Epithelial cell of prostate (primary cell): Measurements from ENCODE around the gene KCNQ1OT1.

Experiments
- DNase-seq: peaks from one replicate; pipeline ENCODE4 v3.0.0-alpha.2; 2011; ENCODE audit warnings: low read depth, low spot score
- H3K27ac ChIP-seq: fragments of 450-650 bp; 2 replicates; pipeline ENCODE4 v1.5.1; 2017; ENCODE audit warnings: mild to moderate bottlenecking

KCNQ1OT1 gene

DNA sequence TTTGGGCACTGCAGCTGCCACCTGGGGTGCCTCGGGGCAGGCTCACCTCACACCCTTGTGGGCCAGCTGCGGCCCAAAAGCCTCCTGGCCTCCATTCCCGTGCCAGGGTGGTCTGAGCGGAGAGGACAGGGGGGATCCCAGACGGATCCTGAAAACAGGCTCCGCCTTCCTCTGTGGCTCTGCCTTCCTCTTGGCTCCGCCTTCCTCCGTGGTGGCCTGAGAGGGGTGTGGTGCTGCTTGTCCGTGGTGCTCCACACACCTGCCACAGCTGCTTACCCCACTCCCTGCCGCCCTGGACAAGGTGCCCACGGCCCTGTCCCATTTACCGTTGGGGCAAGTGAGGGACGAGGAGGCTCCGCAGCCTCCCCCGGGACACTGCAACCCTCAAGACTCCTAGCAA lies 23.2 kb upstream of the KCNQ1OT1 start:
- no peak for DNase-seq
- no peak overlapping the region for H3K27ac ChIP-seq

DNA sequence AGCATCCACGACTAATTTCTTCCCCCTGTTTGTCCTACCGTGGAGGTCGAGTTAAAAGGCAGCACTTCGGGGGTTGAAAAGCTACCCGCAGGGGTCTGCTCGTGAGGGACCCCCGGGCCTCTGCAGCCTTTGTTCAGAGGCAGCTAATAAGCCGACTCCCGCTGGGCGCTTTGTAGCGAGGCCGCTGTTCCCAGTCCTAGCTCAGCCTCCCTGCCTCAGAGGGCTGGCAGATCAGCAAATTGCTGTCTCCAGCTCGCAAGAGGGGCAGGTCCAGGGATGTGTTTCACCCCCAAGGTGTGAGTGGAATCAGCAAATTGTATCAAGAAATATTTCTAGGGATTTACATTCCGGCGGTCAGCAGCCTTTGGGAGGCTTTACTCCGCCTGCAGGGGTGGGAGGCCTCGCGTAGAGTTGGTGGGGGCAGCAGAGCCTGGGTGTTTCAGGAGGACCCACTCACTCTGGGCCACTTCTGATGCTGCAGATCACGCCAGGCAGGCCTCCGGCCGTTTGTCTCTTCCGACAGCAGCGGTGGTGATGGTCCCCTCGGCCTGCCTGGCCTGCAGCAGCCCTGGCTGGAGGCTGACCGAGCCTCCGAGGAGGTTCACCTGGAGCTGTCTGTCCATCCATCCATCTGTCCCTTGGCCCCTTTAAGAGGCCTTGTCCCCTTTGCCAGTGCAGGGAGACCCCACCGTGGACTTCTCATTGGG lies 21.6 kb upstream of the KCNQ1OT1 start:
- no peak overlapping the region for H3K27ac ChIP-seq
- no peak for DNase-seq

DNA sequence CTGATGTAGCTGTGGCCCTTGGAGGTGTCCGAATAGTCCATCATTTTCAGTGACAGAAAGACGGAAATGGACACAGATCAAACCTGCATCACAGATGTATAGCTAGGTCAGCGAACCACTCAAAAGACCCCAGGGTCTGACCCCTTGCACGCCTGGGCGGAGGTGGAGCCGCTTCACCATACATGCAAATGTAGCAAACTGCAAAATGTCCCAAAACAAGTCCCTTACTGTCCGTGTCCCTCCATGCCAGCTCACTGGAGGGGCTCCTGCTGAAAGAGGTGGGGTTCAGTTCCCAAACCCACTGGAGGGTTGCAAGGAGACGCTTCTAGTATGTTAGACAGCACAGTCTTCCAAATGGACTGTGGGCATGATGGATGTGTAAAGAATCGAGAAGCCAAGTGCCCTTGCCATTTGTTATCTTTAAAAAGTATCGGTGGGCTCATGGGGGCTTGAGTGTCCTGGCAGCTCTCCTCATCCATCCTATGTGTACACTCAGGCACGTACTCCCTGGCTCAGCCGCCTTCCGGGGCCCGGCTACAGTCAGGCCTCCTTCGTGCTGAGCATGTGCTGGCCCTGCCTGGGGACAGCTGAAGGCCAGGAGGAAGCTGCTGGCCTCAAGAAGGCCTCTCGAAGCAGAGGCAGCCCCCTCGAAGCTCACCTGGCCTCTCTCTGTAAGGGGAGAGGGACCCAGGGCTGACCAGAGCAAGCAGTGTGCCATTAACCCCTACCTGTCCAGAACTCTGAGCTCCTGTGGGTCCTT lies 20.2 kb upstream of the KCNQ1OT1 start:
- no peak for DNase-seq
- no peak overlapping the region for H3K27ac ChIP-seq

DNA sequence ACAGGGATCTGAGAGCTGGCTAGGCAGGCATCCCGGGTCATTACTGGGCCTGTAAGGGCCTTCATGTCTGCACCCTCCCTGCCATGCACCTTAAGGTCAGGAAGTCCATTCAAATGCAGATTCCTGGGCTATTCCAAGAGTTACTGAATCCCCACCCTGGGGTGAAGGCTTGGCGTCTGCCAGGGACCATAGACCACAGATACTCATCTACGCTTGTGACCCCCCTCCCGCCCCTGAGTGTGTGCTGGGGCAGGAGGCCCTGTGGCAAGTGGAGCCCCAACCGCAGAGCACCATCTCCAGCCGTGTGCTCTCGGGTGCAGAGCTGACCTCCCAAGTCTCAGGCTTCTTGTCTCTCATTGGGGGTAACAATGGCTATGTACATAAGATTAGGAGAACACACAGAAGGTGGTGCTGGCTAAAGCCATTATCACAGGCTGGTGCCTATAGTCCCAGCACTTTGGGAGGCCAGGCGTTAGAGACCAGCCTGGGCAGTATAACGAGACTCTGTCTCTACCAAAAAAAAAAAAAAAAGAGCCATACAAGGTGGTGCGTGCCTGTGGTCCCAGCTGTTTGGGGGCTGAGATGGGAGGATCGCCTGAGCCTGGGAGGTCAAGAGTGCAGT lies 19.1 kb upstream of the KCNQ1OT1 start:
- no peak for DNase-seq
- no peak overlapping the region for H3K27ac ChIP-seq

DNA sequence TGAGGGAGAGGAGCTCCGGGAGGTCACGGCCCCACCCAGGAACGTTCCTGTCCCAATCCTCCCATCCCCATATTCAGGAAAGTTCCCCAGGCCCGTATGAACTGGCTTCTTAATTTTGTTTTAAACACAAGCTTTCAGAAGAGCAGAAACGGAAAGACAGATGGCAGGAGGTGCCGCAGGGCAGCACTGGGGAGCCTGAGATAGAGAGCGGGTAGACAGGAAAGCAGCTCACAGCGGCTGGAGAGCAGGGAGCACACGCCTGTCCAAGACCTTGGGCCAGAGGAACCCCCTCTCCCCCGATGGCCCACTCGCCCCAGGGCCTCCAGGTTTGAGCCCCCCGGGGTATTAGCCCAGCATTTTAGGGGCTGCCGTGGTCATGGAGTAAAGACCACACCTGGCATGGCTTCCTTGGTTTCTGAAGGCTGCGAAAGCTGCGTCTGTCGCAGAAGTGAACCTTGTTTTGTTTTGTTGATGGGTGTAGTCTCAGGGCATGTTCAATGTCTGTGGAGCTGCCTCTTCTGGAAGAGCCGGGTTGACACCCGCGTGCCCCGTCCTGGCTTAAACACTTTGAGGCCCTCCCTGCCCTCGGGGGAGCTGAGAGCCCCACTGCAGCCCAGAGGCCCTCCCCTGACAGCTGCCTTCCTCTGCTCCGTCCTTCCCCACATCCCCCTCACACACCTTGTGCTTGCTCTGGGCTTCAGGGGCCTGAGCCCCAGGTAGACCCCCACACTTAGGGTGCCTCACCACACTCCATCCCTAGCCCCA lies 17.9 kb upstream of the KCNQ1OT1 start:
- no peak for DNase-seq
- H3K27ac ChIP-seq = no peak overlapping the region

DNA sequence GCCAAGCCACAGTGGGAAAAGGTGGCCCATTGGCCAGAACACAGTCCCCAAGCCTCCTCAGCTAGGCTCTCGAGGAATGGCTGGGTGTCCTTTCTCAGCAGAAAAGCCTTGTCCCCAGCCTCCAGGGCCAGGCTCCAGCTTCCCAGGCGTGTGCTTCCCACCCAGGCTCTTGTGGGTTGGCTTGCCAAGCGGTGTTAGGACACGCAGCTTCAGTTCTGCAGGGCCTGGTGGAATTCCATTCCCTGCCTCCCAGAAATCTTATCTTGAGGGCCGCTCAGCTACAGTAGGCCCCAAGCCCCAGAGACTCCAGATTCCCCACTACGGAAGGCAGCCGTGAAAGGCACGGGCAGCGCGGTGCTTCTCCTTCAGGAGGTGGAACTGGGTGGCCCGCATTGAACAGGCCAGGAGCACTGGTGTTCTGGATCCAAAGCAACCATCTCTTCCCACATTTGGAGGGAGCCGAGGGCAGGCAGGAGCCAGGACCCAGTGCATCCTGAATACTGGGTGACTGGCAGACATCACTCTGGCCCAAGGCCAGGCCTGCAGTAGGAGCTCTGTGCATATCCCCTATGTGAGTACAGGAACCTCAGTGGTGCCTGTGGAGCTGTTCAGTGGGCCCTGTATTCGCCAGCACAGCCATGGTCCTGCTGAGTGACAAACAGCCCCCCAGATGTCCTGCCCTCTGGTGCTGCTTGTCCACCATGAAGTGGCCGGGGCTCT lies 16.7 kb upstream of the KCNQ1OT1 start:
- DNase-seq = no peak
- H3K27ac ChIP-seq = no peak overlapping the region

DNA sequence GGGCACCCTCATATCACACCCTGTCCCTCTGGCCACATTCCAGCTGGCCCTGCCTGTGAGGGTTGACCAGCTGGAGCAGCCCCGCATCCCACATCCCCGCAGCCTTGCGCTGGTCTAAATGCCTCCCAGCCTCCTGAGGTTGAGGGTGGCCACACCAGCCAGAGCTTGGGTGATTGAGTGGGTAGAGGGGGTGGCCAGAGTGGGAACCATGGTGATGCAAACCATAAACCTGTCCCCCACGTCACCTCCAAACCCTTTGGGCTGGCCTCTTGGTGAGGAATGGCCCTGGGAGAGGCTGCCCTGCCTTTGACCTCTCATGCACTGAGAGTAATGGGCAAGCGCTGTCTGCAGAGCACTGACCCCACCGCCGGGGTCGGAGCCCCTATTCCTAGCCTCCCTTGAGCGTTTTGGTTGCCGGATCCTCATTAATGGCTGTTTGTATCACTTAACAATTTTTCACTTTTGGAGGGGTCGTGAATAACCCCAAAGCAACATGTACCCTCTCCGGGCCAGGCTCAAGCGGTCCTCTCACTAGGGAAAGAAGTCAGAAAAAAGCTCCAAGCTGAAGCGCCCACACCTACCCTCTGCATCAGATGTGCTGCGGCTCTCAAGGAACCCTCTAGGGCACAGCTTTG lies 16.0 kb upstream of the KCNQ1OT1 start:
- H3K27ac ChIP-seq = no peak overlapping the region
- no peak for DNase-seq

DNA sequence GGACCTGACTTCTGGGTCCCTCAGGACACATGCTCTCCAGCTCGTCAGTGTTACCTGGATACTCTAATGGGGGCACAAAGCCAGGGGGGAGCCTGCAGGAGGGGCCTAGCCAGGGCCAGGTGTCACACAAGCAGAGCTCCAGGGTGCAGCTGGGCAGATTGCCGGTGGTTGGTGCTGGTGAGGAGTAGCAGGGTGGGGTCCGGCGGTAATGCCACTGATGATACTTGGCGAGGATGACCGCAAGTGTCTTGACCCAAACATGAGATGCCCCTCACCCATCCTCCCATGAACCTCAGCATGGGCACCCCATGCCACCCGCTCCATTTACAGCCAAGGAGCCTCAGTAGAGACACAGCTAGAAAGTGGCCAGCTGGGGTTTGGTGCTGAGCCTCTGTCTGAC lies 15.1 kb upstream of the KCNQ1OT1 start:
- DNase-seq = no peak
- no peak overlapping the region for H3K27ac ChIP-seq

DNA sequence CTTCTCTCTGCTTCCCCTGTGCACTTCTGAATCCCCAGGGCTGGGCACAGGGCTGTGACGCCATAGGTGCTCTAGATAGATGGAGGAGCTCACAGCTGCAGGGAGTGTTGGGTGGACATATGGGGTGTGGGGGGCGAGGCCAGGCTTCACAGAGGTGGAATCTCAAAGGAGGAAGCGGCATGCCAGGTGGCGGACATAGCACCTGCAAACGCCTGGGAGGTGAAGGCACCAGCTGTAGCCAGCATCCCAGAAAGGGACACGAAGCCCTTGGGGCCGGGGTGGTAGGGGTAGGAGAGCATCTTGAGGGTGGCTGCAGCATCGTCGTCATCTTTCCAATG lies 14.6 kb upstream of the KCNQ1OT1 start:
- no peak for DNase-seq
- H3K27ac ChIP-seq = no peak overlapping the region

DNA sequence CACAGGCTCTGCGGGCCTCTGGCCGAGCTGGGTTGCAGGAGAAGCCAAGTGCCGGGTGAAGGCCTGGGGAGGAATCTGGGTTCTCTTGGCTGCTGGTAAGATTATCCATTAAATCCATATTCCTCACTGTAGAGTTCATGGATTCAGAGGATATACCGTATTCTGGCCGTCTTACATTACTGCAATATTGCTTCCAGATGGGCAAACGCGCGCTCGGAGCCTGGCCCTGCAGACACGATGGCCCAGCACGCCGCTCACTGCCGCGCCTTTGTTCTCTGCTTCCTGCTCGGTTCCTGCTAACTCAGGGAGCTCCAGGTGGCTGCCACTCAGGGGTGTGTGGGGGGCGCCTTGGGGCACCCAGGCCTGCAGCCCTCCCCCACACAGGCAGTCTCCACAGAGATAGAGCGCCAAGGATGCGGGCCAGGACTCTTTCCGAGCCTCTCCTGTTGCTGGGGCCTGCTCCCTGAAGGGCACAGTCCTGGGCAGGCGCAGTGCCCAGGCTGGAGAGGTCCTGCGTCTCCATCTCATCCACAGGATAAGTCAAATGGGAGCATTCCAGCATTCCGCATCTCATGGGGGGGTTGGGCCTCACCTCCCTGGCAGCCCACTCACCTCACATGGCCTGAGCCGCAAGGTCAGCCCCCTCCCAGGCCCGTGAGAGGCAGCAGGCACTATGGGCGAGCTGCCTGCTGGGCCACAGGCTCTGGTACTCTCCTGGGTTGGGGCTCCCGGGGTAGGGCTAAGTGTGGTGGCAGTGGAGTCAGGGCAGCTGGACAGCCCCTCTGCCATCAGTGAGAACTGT lies 14.1 kb upstream of the KCNQ1OT1 start:
- no peak overlapping the region for H3K27ac ChIP-seq
- no peak for DNase-seq

DNA sequence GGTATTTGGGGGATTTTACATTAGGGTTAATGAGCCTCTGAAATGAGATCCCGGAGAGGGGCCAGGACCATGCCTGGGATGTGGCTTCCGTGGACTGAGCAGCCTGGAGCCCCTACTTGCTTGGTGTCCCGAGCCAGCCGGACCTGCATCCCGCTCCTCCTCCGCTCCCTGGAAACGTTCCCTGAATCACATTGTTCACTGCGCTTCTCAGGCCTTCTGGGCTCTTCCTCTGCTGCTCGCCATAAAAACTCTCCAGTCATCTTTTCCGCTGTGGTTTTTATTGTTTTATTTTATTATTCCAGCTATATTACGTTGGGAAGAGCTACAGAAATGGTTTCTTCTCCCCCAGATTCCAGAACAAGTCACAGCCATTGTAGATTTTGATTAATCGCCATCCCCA lies 13.3 kb upstream of the KCNQ1OT1 start:
- no peak for DNase-seq

DNA sequence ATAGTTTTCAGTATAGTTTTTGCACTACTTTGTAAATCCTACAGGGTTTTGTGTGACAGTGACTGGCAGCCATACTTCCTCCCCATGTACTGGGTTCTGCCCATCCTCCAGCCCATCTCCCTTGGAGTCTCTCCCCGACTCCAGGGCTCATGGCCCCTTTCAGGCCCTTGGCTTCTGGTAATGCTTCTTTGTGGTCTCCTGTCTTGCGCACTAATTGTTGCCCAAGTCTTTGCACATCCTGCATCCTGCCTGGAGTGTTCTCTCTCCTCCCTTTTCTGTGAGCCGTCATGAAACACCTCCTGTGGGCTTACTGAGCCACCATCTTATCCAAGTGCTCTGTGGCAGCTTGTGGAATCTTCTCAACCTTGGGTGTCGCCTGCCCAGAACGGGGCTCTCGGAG lies 11.4 kb upstream of the KCNQ1OT1 start:
- no peak overlapping the region for H3K27ac ChIP-seq
- no peak for DNase-seq

More for the DNA sequence above, 13.3 kb upstream of the KCNQ1OT1 start:
- H3K27ac ChIP-seq = no peak overlapping the region

DNA sequence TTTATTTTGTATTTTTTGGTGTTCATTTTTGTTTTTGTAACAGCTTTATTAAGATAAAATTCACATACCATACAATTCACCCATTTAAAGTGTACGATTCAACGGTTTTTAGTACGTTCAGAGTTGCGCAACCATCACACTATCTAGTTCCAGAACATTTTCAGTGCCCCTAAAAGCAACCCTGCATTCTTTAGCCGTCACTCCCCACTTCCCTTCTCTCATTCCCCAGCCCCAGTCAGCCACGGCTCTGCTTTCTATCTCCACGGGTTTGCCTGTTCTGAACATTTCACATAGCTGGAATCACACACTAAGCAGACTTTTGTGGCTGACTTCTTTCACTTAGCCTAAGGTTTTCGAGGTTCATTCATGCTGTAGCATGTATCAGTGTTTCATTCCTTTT lies 9.6 kb upstream of the KCNQ1OT1 start:
- DNase-seq = no peak
- H3K27ac ChIP-seq = no peak overlapping the region

DNA sequence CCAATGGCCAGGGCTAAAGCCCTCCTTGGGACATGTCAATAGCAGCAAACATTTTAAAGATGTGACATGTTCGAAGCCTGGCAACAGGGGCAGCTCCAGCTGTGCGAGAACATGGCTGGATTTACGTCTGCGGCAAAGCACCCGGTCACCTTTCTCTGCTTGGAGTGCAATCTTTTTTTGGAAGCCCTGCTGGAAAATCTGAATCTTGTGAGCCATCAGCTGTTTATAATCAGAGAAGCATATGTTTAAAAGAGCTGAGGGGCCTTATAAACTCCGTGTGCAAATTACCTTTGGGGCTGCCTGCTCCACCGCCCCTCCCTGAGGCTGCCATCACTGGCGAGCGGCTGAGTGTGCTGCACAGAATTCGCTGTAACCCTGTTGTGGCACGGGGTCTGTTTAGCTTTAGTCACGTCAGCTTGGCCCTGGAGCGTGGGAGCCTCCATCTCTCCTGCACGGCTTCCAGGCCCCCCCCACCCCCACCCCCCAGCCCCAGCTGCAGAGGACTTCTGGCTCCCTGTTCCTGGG lies 9.0 kb upstream of the KCNQ1OT1 start:
- DNase-seq = no peak
- no peak overlapping the region for H3K27ac ChIP-seq

DNA sequence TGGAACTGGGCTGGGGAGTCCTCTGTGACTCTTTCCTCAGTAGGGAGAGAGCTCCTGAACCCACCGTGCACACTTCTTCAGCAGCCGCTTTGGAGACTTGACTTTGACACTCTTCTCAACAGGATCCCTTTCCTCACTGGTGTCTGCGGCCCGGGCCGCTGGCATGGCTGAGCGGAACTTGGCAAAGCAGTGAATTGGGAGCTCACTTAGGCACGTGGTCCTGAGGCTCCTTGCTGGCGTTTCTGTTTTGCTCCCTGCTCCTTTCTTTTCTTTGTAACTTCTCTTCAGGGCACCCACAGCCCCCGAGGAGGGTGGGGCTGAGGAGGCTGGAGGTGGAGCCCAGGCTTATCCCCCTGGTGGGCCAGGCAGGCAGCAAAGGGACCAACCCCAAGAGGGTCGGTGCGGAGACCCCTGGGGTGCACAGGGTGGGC lies 8.4 kb upstream of the KCNQ1OT1 start:
- DNase-seq = no peak
- H3K27ac ChIP-seq = no peak overlapping the region

DNA sequence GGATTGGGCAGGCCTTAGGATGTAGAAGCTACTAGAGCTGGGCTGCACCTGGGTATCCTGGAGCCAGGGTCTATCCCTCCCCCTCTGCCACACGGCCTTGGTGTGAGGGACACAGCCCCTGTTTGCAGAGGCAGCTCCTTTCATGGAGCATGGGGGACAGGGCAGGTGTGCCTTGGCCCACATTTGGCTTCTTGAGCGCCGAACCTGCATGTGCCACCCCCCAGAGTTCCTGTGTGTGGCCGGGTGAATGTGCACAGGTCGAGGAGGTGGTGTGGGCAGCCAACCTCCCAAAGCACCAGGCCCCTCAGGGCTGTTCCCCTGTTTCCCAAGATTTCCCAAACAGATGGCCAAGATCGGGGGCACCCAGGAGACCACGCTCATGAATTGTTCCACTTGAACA lies 7.9 kb upstream of the KCNQ1OT1 start:
- no peak overlapping the region for H3K27ac ChIP-seq
- DNase-seq = no peak

DNA sequence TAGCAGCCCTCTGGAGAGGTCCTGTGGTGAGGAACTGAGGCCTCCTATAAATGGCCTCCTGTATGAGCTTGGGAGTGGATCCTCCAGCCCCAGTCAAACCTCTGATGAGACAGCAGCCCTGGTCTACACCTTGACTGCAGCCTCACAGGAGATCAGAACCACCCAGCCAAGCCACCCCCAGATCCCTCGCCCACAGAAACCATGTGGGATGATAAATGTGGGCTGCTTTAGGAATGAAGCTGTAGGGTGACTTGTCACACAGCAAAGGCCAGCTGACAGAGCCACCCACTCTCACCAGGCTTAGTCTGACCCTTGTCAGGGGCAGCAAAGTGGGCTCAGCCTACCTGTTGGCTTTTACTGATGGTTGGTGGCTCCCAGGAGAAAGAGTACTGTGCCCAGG lies 6.5 kb upstream of the KCNQ1OT1 start:
- DNase-seq = no peak
- no peak overlapping the region for H3K27ac ChIP-seq

DNA sequence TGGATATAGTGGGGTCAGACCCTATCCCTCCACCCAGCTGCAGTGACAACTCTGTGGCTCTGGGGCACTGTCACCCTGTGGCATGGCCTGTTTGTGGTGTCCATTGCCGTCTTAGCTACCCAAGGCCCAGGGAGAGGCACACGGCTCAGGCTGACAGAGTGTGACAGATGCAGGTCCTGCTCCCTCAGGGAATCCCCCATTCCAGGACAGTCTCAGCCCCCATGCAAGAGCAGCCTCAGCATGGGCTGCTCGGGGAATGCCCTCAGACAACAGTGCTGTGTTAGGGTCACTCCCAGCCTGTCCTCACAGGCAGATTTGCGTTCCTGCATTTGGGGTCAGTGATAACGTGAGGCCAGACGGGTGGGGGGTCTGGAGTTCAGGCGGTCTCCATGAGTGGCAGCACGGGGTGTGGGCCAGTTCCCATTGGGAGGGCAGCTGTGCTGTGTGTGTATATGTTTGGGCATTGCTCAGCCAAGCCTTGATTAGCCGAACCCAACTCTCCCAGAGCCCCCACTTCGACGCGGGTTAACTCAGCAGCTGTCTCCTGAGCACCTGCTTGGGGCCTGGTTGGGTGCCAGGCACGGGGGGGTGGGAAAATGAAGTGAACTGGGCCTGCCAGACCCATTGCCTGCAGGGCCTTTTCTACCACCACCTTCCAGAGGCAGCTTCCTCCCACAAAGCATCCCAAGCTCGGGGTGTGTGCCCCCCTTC lies 5.3 kb upstream of the KCNQ1OT1 start:
- H3K27ac ChIP-seq = no peak overlapping the region
- DNase-seq = no peak
